H9 (cell line): ENCODE measurements around the gene ST6GALNAC2. TPM values are rescaled to one million over a fixed set of nuclear protein-coding genes. Genes with fewer than 3 reads are reported as not detected.

ENCODE experiments used
- DNase-seq: peaks from one replicate; pipeline ENCODE4 v3.0.0-alpha.2; 2017
- H2AFZ ChIP-seq: one replicate; pipeline ENCODE4 v1.6.1; 2013; ENCODE audit warnings: mild to moderate bottlenecking, low read length, control low read depth, moderate library complexity
- H2AK5ac ChIP-seq: 2 replicates; pipeline ENCODE4 v1.6.1; 2013; ENCODE audit warnings: low read length, control low read depth, mixed read lengths; ENCODE audit not compliant: insufficient read length
- H2BK120ac ChIP-seq: one replicate; pipeline ENCODE4 v1.6.1; 2013; ENCODE audit warnings: low read depth, mild to moderate bottlenecking, low read length, control low read depth, inconsistent platforms; ENCODE audit not compliant: poor library complexity, severe bottlenecking
- H2BK12ac ChIP-seq: 2 replicates; pipeline ENCODE4 v1.6.1; 2013; ENCODE audit warnings: low read length, control low read depth, mixed read lengths, low read depth; ENCODE audit not compliant: insufficient read length
- H2BK15ac ChIP-seq: 2 replicates; pipeline ENCODE4 v1.6.1; 2013; ENCODE audit warnings: low read depth, low read length, control low read depth
- H2BK20ac ChIP-seq: one replicate; pipeline ENCODE4 v1.6.1; 2013; ENCODE audit warnings: low read depth, mild to moderate bottlenecking, low read length, control low read depth, inconsistent platforms; ENCODE audit not compliant: poor library complexity, severe bottlenecking
- H2BK5ac ChIP-seq: 2 replicates; pipeline ENCODE4 v1.6.1; 2013; ENCODE audit warnings: low read length, control low read depth, mixed read lengths; ENCODE audit not compliant: insufficient read length
- H3K14ac ChIP-seq: 2 replicates; pipeline ENCODE4 v1.6.1; 2013; ENCODE audit warnings: low read length, control low read depth; ENCODE audit not compliant: insufficient read depth
- H3K18ac ChIP-seq: 2 replicates; pipeline ENCODE4 v1.6.1; 2013; ENCODE audit warnings: low read depth, mild to moderate bottlenecking, mixed read lengths, low read length, control low read depth; ENCODE audit not compliant: insufficient read length
- H3K23ac ChIP-seq: 2 replicates; pipeline ENCODE4 v1.6.1; 2013; ENCODE audit warnings: low read length, control low read depth, mixed read lengths, low read depth; ENCODE audit not compliant: insufficient read length
- H3K23me2 ChIP-seq: 2 replicates; pipeline ENCODE4 v1.6.1; 2013; ENCODE audit warnings: low read depth, mild to moderate bottlenecking, mixed read lengths, low read length, control low read depth; ENCODE audit not compliant: insufficient read length, poor library complexity, severe bottlenecking
- H3K27ac ChIP-seq: 2 replicates; pipeline ENCODE4 v1.5.1; 2013; ENCODE audit warnings: low read length, control low read depth, mixed read lengths, low read depth; ENCODE audit not compliant: insufficient read length
- H3K27me3 ChIP-seq: 2 replicates; pipeline ENCODE4 v1.6.1; 2013; ENCODE audit warnings: low read length, control low read depth, inconsistent platforms; ENCODE audit not compliant: insufficient read depth
- H3K4ac ChIP-seq: 2 replicates; pipeline ENCODE4 v1.6.1; 2013; ENCODE audit warnings: low read depth, mild to moderate bottlenecking, control low read depth, inconsistent platforms, low read length, moderate library complexity
- H3K4me1 ChIP-seq: 2 replicates; pipeline ENCODE4 v1.6.1; 2013; ENCODE audit warnings: low read length, control low read depth, inconsistent platforms; ENCODE audit not compliant: insufficient read depth
- H3K4me2 ChIP-seq: 2 replicates; pipeline ENCODE4 v1.6.1; 2013; ENCODE audit warnings: low read length, control low read depth, mixed read lengths; ENCODE audit not compliant: insufficient read length, insufficient read depth
- H3K56ac ChIP-seq: 2 replicates; pipeline ENCODE4 v1.6.1; 2013; ENCODE audit warnings: low read depth, mild to moderate bottlenecking, mixed read lengths, low read length, control low read depth; ENCODE audit not compliant: insufficient read length
- H3K79me1 ChIP-seq: 2 replicates; pipeline ENCODE4 v1.6.1; 2013; ENCODE audit warnings: low read depth, mild to moderate bottlenecking, moderate library complexity, low read length, control low read depth, inconsistent platforms; ENCODE audit not compliant: insufficient read depth, poor library complexity, severe bottlenecking
- H3K79me2 ChIP-seq: 2 replicates; pipeline ENCODE4 v1.6.1; 2013; ENCODE audit warnings: low read length, control low read depth, inconsistent platforms; ENCODE audit not compliant: insufficient read depth
- H3K9ac ChIP-seq: 2 replicates; pipeline ENCODE4 v1.6.1; 2013; ENCODE audit warnings: low read length, control low read depth, mixed read lengths; ENCODE audit not compliant: insufficient read length; ENCODE audit errors: extremely low read depth
- H3K9me3 ChIP-seq: one replicate; pipeline ENCODE4 v1.6.1; 2013; ENCODE audit warnings: low read depth, low read length, inconsistent platforms; ENCODE audit not compliant: control insufficient read depth
- H3T11ph ChIP-seq: one replicate; pipeline ENCODE4 v1.6.1; 2013; ENCODE audit warnings: mild to moderate bottlenecking, low read length, control low read depth, inconsistent platforms
- H4K20me1 ChIP-seq: one replicate; pipeline ENCODE4 v1.6.1; 2013; ENCODE audit not compliant: control insufficient read depth, insufficient read length, insufficient read depth
- H4K5ac ChIP-seq: 2 replicates; pipeline ENCODE4 v1.6.1; 2013; ENCODE audit warnings: low read depth, mild to moderate bottlenecking, mixed read lengths, low read length, control low read depth; ENCODE audit not compliant: insufficient read length
- H4K8ac ChIP-seq: replicated peaks from 2 replicates; pipeline ENCODE4 v1.6.1; 2013; ENCODE audit warnings: low read length, control low read depth, mixed read lengths, low read depth; ENCODE audit not compliant: insufficient read length
- H4K91ac ChIP-seq: 2 replicates; pipeline ENCODE4 v1.6.1; 2013; ENCODE audit warnings: low read depth, mild to moderate bottlenecking, moderate library complexity, mixed read lengths, low read length, control low read depth; ENCODE audit not compliant: insufficient read length
- H3K27ac Mint-ChIP-seq, 3 experiments: 2 replicates in 2 of 3; 3 replicates in 1 of 3; pipeline ENCODE4 v1.8.0; 2020 to 2021; ENCODE audit warnings: mixed read lengths in 3 of 3, mild to moderate bottlenecking in 1 of 3, moderate library complexity in 1 of 3
- H3K27me3 Mint-ChIP-seq: 2 replicates; pipeline ENCODE4 v1.8.0; 2021; ENCODE audit warnings: low read depth, mild to moderate bottlenecking, moderate library complexity, mixed read lengths
- H3K36me3 Mint-ChIP-seq, 3 experiments: 2 replicates in 2 of 3; 3 replicates in 1 of 3; pipeline ENCODE4 v1.8.0; 2020 to 2021; ENCODE audit warnings: low read depth in 3 of 3, mixed read lengths in 3 of 3; ENCODE audit not compliant: insufficient read depth in 1 of 3
- H3K4me1 Mint-ChIP-seq, 2 experiments: 2 replicates each; pipeline ENCODE4 v1.8.0; 2020; ENCODE audit warnings: mixed read lengths in 2 of 2
- H3K4me3 Mint-ChIP-seq, 2 experiments: 2 replicates in 1 of 2; 3 replicates in 1 of 2; pipeline ENCODE4 v1.8.0; 2020 to 2021; ENCODE audit warnings: mild to moderate bottlenecking in 2 of 2, mixed read lengths in 2 of 2, moderate library complexity in 1 of 2
- H3K9me3 Mint-ChIP-seq, 2 experiments: 2 replicates in 1 of 2; 3 replicates in 1 of 2; pipeline ENCODE4 v1.8.0; 2020; ENCODE audit warnings: mild to moderate bottlenecking in 2 of 2, mixed read lengths in 2 of 2, moderate library complexity in 1 of 2
- CTCF ChIP-seq: fragments of 200-600 bp; sonication (generic); conservative IDR thresholded peaks from 3 replicates; pipeline ENCODE4 v1.8.0; 2021; ENCODE audit warnings: antibody characterized with exemption, mild to moderate bottlenecking
- WGBS: extraction: QIAGEN DNeasy Blood & Tissue Kit; methylation state at CpG from one replicate; pipeline ENCODE4 v1.1.7; 2013; ENCODE audit warnings: missing lambda C conversion rate, low lambda C conversion rate, mixed read lengths; ENCODE audit not compliant: insufficient read length; ENCODE audit errors: extremely low coverage; 5-methylcytosine and 5-hydroxymethylcytosine counted together
- total RNA-seq: library from RNA; stranded (reverse); gene quantifications from 2 replicates; pipeline ENCODE4 v1.2.1, GENCODE V29; 2021

Gene ST6GALNAC2
- total RNA-seq, 1 experiment from 2014 or later = 0.46 TPM

- no peaks in the 10 kb centered on the region; the same call in 1 of the 2 replicates for H3K79me2 ChIP-seq
- H4K5ac ChIP-seq = no peak overlapping the region
- no peak overlapping the region for H3K27ac ChIP-seq
- H3K4me3 Mint-ChIP-seq = no peak overlapping the region
- no peak for DNase-seq
- no peak overlapping the region for H2BK120ac ChIP-seq
- H3K9me3 Mint-ChIP-seq = no peaks in the 10 kb centered on the region; a peak in 1 of 5 replicates
- H2BK15ac ChIP-seq = no peak overlapping the region
- no peaks in the 10 kb centered on the region for H3K9me3 ChIP-seq
- H3K14ac ChIP-seq = no peak overlapping the region
- peak overlapping the region in 2 of 3 experiments; percentile 22 to 36; a peak in 3 of 7 replicates for H3K27ac Mint-ChIP-seq
- H3K27me3 Mint-ChIP-seq = peaks cover 28% of the 10 kb centered on the region
- H4K8ac ChIP-seq = no peak overlapping the region
- no peaks in the 10 kb centered on the region for H3K27me3 ChIP-seq
- no peaks in the 10 kb centered on the region for H3K36me3 Mint-ChIP-seq
- H4K91ac ChIP-seq = no peak overlapping the region
- H3T11ph ChIP-seq = no peak overlapping the region
- no peaks in the 10 kb centered on the region for H3K79me1 ChIP-seq
- H3K4me2 ChIP-seq = no peak overlapping the region
- no peak overlapping the region for H3K18ac ChIP-seq
- no peak overlapping the region for H2BK5ac ChIP-seq
- H2BK20ac ChIP-seq = no peak overlapping the region
- H3K4me1 Mint-ChIP-seq = peaks cover 5 to 22% of the 10 kb centered on the region in 2 experiments
- no peak overlapping the region for H3K4ac ChIP-seq
- no peaks in the 10 kb centered on the region for H3K23me2 ChIP-seq
- no peaks in the 10 kb centered on the region for H4K20me1 ChIP-seq
- no peak overlapping the region for H2AK5ac ChIP-seq
- no peak overlapping the region for H3K9ac ChIP-seq
- H3K23ac ChIP-seq = no peak overlapping the region
- TF ChIP-seq CTCF = no peak
- H2BK12ac ChIP-seq = no peak overlapping the region
- no peak overlapping the region for H3K56ac ChIP-seq
- H2AFZ ChIP-seq = no peak overlapping the region
- H3K4me1 ChIP-seq = no peaks in the 10 kb centered on the region
- WGBS = no CpG with 5 or more reads among the region's 15 CpGs
These were observed 66.4 kb downstream of the ST6GALNAC2 start for GRCh38 chr17:76519048-76519966.
